Fibroblast of skin of right quadriceps (primary cell): ENCODE data around the gene ZSWIM5.
"Not testable (repeated sequence)": the region's sequence is repeated elsewhere in the genome, so short reads cannot be mapped to it uniquely, and the experiment has no call there.

Experiments
- DNase-seq: peaks from one replicate; pipeline ENCODE4 v3.0.0-alpha.2; 2013

The ZSWIM5 gene

GRCh38 chr1:45136984-45137383 lies 69.4 kb downstream of the ZSWIM5 start:
- no peak for DNase-seq

- DNase-seq = no peak
Observed at GRCh38 chr1:45135316-45135715, 71.1 kb downstream of the ZSWIM5 start.

- no peak for DNase-seq
Observed at GRCh38 chr1:45134461-45134873, 71.9 kb downstream of the ZSWIM5 start.

GRCh38 chr1:45132719-45133118 lies 73.7 kb downstream of the ZSWIM5 start:
- not testable (repeated sequence) for DNase-seq

GRCh38 chr1:45123358-45123757 lies 83.0 kb downstream of the ZSWIM5 start:
- no peak for DNase-seq

- no peak for DNase-seq
Observed at GRCh38 chr1:45122724-45123123, 83.7 kb downstream of the ZSWIM5 start.

GRCh38 chr1:45117766-45118165 lies 88.6 kb downstream of the ZSWIM5 start:
- DNase-seq = no peak

GRCh38 chr1:45116820-45117219 lies 89.6 kb downstream of the ZSWIM5 start:
- no peak for DNase-seq

- no peak for DNase-seq
Observed at GRCh38 chr1:45116340-45116739, 90.1 kb downstream of the ZSWIM5 start.

GRCh38 chr1:45115198-45115597 lies 91.2 kb downstream of the ZSWIM5 start:
- not testable (repeated sequence) for DNase-seq

GRCh38 chr1:45112661-45113060 lies 93.7 kb downstream of the ZSWIM5 start:
- no peak for DNase-seq

- no peak for DNase-seq
Observed at GRCh38 chr1:45111239-45111638, 95.2 kb downstream of the ZSWIM5 start.

- DNase-seq = no peak
Observed at GRCh38 chr1:45107782-45108181, 98.6 kb downstream of the ZSWIM5 start.

GRCh38 chr1:45106864-45107263 lies 99.5 kb downstream of the ZSWIM5 start:
- DNase-seq = not testable (repeated sequence)

GRCh38 chr1:45106156-45106545 lies 100.3 kb downstream of the ZSWIM5 start:
- DNase-seq = not testable (repeated sequence)

GRCh38 chr1:45105486-45106155 lies 100.8 kb downstream of the ZSWIM5 start:
- not testable (repeated sequence) for DNase-seq

GRCh38 chr1:45103534-45103933 lies 102.9 kb downstream of the ZSWIM5 start:
- DNase-seq = no peak

- DNase-seq = no peak
Observed at GRCh38 chr1:45101947-45102346, 104.5 kb downstream of the ZSWIM5 start.

GRCh38 chr1:45101528-45101927 lies 104.9 kb downstream of the ZSWIM5 start:
- DNase-seq = not testable (repeated sequence)

- no peak for DNase-seq
Observed at GRCh38 chr1:45097944-45098343, 108.5 kb downstream of the ZSWIM5 start.

GRCh38 chr1:45097079-45097478 lies 109.3 kb downstream of the ZSWIM5 start:
- DNase-seq = no peak

GRCh38 chr1:45095450-45095849 lies 111.0 kb downstream of the ZSWIM5 start:
- no peak for DNase-seq

GRCh38 chr1:45094371-45094770 lies 112.0 kb downstream of the ZSWIM5 start:
- DNase-seq = not testable (repeated sequence)

- no peak for DNase-seq
Observed at GRCh38 chr1:45093334-45093733, 113.1 kb downstream of the ZSWIM5 start.

- no peak for DNase-seq
Observed at GRCh38 chr1:45089711-45090110, 116.7 kb downstream of the ZSWIM5 start.
